Posterior vena cava (tissue), 2 donors: Measurements from ENCODE around the gene PPARA. TPM values are rescaled to one million over a fixed set of nuclear protein-coding genes. Genes with fewer than 3 reads are reported as not detected.
"Not testable (repeated sequence)": the region's sequence is repeated elsewhere in the genome, so short reads cannot be mapped to it uniquely, and the experiment has no call there.

Source experiments
- DNase-seq: peaks from one replicate; pipeline ENCODE4 v3.0.0-alpha.2; 2020; ENCODE audit warnings: low spot score
- intact Hi-C, 2 donors: fragments of 100-400 bp; cut with DNase I; formaldehyde crosslinking; loops; one replicate each; pipeline versions ENCODE4 v1.14.1 to v1.14.2; 2022 to 2023
- total RNA-seq, 2 donors: library from RNA; stranded (reverse); fragmentation: NEBNext Ultra II Directional; extraction: Animal tissue kit (Norgen Biotek cat#: 25700); gene quantifications; one replicate each; pipeline ENCODE4 v1.2.1, GENCODE V29; 2021
- donor health status: DM: yes; HTN: yes; CAD: no.
- donor health status: DM: yes; HTN: yes; CAD: no.

Gene PPARA
- total RNA-seq, 2 donors from 2014 or later, result 22.8 to 27.7 TPM

- DNase-seq, result no peak
- intact Hi-C loops, result no loop called here
Observed at GRCh38 chr22:46185283-46185682, 35.0 kb downstream of the PPARA start.

- intact Hi-C loops, result no loop called here
Observed at GRCh38 chr22:46187862-46188261, 37.5 kb downstream of the PPARA start.

GRCh38 chr22:46192210-46192993 is 42.1 kb downstream of the PPARA start:
- intact Hi-C loops, result no loop called here
- DNase-seq, result no peak

More at GRCh38 chr22:46187862-46188261, 37.5 kb downstream of the PPARA start:
- DNase-seq, result no peak

- intact Hi-C loops, result loop anchor here in 1 of 2 donors (1.0 kb wide), 1 partner anchor 12 kb away; no protein-coding TSS in a partner anchor
- no peak for DNase-seq
Observed at GRCh38 chr22:46193898-46194310, 43.6 kb downstream of the PPARA start.

GRCh38 chr22:46195487-46196165 is 45.3 kb downstream of the PPARA start:
- no peak for DNase-seq
- intact Hi-C loops, result no loop called here

- intact Hi-C loops, result no loop called here
- DNase-seq, result no peak
Observed at GRCh38 chr22:46196278-46196677, 46.0 kb downstream of the PPARA start.

GRCh38 chr22:46198274-46198673 is 47.9 kb downstream of the PPARA start:
- intact Hi-C loops, result no loop called here
- DNase-seq, result no peak

GRCh38 chr22:46198806-46199205 is 48.5 kb downstream of the PPARA start:
- intact Hi-C loops, DNase-seq: not testable (repeated sequence)

- no peak for DNase-seq
- intact Hi-C loops, result no loop called here
Observed at GRCh38 chr22:46201059-46201757, 50.9 kb downstream of the PPARA start.

- no peak for DNase-seq
- intact Hi-C loops, result no loop called here
Observed at GRCh38 chr22:46202897-46203600, 52.7 kb downstream of the PPARA start.

GRCh38 chr22:46203601-46203980 is 53.3 kb downstream of the PPARA start:
- intact Hi-C loops, result no loop called here
- DNase-seq, result no peak

GRCh38 chr22:46209262-46209661 is 58.9 kb downstream of the PPARA start:
- DNase-seq, result no peak
- intact Hi-C loops, result no loop called here

- intact Hi-C loops, result loop anchor here in 1 of 2 donors (1.0 kb wide), 1 partner anchor 47 kb away; no protein-coding TSS in a partner anchor
- no peak for DNase-seq
Observed at GRCh38 chr22:46212195-46212594, 61.9 kb downstream of the PPARA start.

GRCh38 chr22:46213052-46213451 is 62.7 kb downstream of the PPARA start:
- intact Hi-C loops, result no loop called here
- DNase-seq, result no peak

- intact Hi-C loops, result no loop called here
- DNase-seq, result no peak
Observed at GRCh38 chr22:46214149-46214548, 63.8 kb downstream of the PPARA start.

- intact Hi-C loops, result no loop called here
- DNase-seq, result no peak
Observed at GRCh38 chr22:46214616-46215015, 64.3 kb downstream of the PPARA start.

- no peak for DNase-seq
- intact Hi-C loops, result no loop called here
Observed at GRCh38 chr22:46219636-46220035, 69.3 kb downstream of the PPARA start.

GRCh38 chr22:46220921-46221320 is 70.6 kb downstream of the PPARA start:
- intact Hi-C loops, result no loop called here
- DNase-seq, result no peak

- DNase-seq, result no peak
- intact Hi-C loops, result no loop called here
Observed at GRCh38 chr22:46224044-46224897, 73.9 kb downstream of the PPARA start.
